ENCODE results near the gene DPH1.
A peak's percentile ranks its signal among the peaks of the same experiment; 100 is the strongest.

Gene DPH1

DNA sequence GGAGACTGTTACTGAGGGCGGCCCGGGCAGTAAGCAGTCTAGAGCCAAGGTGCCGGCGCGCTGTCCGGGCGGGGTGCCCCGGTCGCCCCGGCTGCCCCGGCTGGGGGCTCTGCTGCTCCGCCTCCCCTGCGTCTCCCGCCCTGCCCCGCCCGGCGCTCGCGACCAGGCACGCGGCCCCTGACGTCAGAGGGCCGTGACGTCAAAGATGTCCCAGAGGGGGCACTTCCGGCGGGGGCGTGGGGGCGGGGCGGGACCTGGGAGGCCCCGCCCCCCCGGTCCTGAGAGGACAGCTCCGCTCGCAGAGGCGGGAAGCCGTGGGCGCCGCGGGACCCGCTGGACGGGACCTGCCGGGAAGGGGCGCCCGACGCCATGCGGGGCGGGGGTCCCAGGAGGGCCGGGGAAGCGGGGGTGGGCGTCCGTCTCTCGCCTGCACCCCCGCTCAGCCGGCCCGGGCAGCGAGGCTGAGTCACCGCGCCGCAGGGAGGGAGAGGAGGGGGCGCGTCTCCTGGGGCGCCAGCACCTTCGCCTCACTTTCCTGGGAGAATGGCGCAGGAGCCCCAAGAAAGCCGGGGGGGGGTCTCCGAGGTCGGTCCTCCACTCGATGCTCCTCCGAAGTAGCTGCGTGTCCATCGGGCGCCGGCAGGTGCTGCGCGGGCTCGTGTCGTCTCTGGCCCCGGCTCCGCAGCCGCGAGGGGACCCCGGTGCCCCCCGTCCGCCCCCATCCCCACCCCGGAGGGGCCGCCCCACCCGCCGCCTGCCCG is 20.5 kb downstream of the DPH1 start:
- peak; percentile 73 for DNase-seq

DNA sequence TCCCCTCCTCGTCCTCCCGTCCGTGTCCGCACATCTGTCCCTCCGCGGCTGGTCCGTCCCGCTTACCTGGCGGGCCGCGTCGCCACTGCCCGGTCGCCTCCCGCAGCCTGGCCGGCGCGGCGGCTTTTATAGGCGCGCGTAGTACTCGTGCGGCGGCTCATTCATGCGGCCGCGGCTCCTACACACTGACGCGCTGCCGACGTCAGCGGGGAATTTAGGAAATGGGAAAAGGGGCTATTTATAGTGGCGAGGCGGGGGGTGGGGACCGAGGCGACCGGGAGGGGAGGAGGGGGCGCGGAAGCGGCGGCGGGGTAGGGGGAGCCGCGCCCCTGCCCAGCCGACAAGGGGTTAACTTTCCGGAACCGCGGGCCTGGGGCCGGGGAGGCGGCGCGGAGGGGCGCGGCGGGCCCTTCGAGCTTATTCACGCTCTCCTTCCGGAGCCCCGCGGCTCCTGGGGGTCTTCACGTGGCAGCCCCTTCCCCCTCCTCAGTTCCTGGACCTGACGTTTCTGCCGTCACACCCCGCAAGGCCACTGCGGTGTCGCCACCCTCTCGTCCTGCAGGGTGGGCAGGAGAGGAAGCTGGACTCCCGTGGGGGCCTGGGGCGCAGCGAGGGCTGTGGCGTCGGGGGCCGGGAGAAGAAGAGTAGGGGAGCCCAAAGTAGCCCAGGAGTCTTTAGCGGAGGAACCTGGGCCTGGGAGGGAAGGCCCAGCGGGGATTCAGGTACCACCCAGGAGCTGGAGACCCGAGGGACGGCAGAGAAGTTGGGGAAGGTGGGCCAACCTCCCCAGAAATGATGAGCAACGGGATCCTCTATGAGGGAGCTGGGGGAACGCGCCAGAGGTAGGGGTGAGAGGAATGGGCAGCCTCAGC is 21.3 kb downstream of the DPH1 start:
- no peak for DNase-seq

DNA sequence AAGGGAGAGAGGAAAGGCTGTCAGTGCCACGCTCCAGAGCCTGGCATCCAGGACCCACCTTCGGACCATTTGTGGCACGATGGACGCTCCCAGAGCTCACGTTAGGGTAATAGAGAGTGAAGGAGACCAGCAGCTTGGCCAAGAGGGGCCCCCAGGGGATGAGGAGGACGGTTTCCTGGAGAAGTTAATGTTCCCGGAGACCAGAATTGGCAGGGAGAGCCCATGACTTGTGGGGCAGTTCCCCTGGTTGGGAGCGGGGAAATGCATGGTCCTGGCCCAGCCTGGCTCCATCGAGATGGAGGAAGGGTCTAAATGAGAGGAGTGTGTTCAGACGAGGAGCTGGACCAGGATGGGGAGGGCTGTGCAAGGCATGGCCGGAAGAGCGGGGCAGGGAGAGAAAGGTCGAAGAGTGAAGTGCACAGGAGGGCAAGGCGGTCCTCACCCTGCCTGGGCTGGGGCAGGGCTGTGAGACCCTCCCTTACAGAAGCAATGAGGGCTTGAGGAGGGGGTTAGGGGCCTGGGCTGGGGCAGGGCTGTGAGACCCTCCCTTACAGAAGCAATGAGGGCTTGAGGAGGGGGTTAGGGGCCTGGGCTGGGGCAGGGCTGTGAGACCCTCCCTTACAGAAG is 22.1 kb downstream of the DPH1 start:
- DNase-seq: no peak

DNA sequence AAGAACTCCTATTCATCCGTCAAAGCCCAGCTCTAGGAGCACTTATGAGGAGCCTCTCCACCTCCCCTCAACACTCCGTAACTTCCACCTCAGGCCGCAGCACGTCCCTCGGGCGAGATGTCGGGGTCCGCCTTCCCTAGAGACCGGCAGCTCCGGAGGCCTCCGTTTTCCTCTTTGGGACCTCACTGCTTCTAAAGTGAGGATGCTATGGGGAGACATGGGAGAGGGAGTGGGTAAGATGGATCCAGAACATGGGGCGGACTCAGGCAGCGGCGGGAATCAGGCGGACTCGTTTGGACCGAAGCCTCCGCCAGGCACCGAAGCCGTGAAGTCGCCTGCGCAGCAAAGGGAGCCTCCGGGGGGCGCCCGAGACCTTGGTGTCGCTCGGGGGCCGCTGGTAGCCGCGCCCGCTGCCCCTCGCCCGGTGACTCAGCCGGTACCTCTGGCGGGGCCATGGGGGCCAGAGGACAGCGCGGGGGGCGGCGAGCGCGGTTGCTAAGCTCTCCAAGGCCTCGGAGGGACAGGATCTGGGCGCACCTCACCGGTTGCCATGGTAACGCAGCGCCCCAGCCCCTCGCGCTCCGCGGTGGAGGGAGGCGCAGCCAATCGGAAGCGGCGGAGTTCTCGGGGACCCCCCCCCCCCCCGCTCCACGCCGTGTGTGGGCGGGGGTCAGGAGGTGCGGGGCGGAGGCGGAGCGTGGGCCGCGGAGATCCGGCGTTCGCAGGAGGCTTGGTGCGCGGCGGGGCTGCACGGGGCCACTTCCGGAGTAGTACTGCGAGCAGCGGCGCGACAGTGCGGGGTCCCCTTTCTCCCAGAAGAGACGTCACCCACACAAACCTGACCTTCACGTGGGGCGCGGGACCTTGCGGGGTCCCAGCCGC is 23.7 kb downstream of the DPH1 start:
- peak; percentile 89 for DNase-seq

DNA sequence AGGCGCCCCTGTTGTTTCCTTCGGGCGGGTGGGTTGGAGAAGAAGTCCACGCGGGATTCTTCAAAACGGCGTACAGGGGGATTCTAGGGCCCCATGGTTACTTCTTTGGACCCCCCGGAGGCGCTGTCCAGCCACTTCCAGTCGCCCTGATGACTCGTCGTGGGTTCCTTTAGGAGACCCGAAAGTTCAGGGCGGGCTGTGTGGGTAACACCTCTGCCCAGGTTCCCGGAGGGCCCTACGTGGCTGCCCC is 24.2 kb downstream of the DPH1 start:
- no peak for DNase-seq

DNA sequence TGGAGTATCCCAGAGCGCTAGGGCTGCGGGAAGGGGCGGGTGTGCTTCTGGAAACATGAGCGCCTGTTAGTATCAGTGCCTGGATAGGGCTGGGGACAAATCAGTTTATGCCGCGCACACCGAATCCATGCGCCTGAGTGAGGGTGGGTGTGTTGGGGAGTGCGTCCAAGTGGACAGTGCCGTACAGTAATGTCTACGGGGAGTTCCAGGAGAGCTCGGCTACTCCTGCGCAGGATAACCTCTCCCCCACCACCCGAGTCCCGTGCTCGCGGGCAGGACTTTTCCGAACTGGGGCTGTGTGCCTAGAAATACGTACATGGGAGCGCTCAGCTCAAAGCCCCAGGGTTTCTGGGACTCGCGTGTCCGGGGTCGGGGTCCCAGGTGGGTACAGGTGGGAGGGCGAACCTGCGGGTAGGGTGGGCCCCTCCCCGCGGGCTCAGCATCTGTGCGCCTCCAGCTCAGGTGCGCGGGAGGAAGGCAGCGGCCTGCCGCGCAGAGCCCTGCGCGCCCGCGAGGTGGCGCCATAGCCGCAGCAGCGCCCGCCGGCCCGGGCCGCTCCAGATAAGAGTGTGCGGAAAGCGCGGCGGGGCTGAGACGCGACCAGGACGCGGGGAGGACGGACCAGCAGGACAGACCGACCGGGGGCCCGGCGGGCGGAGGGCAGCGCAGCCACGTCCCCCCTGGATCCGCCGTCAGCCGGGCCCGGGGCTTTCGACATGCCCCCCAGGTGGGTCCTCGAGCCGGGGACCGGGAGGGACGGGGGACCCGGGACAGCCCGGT is 24.7 kb downstream of the DPH1 start, which contains the start of gene HIC1:
TSS of gene HIC1 (plus strand) at position 592 of the 780 bp plus-strand sequence. CDS start 1,588 bp downstream, outside the sequence.
- DNase-seq: peak; percentile 58

DNA sequence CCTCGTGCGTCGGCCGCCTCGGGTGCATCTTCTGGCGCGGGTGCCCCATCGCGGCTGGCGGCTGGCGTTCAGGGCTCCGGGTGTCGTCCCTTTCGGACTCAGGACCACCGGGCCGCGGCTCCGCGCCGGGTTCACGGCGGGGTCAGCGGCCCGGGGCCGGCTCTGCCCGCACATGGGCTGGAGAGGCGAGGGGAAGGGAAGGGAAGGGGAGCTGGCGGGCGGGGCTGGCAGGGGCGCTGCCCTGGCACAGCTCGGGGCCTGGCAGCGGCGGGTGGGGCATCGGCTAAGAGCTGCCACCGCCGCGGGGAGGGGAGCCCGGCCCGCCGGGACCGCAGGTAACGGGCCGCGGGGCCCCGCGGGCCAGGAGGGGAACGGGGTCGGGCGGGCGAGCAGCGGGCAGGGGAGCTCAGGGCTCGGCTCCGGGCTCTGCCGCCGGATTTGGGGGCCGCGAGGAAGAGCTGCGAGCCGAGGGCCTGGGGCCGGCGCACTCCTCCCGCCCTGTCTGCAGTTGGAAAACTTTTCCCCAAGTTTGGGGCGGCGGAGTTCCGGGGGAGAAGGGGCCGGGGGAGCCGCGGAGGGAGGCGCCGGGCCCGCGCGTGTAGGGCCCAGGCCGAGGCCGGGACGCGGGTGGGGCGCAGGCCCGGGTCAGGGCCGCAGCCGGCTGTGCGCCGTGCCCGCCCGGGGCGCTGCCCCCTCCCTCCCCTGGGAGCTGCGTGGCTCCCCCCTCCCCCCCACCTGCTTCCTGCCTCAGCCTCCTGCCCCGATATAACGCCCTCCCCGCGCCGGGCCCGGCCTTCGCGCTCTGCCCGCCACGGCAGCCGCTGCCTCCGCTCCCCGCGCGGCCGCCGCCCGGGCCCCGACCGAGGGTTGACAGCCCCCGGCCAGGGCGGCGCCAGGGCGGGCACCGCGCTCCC is 25.6 kb downstream of the DPH1 start:
- DNase-seq: no peak

DNA sequence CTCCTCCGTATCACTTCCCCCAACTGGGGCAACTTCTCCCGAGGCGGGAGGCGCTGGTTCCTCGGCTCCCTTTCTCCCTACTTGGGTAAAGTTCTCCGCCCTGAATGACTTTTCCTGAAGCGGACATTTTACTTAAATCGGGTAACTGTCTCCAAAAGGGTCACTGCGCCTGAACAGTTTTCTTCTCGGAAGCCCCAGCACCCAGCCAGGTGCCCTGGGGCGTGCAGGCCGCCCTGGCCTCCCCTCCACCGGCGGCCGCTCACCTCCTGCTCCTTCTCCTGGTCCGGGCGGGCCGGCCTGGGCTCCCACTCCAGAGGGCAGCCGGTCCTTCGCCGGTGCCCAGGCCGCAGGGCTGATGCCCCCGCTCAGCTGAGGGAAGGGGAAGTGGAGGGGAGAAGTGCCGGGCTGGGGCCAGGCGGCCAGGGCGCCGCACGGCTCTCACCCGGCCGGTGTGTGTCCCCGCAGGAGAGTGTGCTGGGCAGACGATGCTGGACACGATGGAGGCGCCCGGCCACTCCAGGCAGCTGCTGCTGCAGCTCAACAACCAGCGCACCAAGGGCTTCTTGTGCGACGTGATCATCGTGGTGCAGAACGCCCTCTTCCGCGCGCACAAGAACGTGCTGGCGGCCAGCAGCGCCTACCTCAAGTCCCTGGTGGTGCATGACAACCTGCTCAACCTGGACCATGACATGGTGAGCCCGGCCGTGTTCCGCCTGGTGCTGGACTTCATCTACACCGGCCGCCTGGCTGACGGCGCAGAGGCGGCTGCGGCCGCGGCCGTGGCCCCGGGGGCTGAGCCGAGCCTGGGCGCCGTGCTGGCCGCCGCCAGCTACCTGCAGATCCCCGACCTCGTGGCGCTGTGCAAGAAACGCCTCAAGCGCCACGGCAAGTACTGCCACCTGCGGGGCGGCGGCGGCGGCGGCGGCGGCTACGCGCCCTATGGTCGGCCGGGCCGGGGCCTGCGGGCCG is 26.5 kb downstream of the DPH1 start:
- no peak for DNase-seq

DNA sequence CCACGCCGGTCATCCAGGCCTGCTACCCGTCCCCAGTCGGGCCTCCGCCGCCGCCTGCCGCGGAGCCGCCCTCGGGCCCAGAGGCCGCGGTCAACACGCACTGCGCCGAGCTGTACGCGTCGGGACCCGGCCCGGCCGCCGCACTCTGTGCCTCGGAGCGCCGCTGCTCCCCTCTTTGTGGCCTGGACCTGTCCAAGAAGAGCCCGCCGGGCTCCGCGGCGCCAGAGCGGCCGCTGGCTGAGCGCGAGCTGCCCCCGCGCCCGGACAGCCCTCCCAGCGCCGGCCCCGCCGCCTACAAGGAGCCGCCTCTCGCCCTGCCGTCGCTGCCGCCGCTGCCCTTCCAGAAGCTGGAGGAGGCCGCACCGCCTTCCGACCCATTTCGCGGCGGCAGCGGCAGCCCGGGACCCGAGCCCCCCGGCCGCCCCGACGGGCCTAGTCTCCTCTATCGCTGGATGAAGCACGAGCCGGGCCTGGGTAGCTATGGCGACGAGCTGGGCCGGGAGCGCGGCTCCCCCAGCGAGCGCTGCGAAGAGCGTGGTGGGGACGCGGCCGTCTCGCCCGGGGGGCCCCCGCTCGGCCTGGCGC is 27.3 kb downstream of the DPH1 start:
- no peak for DNase-seq

DNA sequence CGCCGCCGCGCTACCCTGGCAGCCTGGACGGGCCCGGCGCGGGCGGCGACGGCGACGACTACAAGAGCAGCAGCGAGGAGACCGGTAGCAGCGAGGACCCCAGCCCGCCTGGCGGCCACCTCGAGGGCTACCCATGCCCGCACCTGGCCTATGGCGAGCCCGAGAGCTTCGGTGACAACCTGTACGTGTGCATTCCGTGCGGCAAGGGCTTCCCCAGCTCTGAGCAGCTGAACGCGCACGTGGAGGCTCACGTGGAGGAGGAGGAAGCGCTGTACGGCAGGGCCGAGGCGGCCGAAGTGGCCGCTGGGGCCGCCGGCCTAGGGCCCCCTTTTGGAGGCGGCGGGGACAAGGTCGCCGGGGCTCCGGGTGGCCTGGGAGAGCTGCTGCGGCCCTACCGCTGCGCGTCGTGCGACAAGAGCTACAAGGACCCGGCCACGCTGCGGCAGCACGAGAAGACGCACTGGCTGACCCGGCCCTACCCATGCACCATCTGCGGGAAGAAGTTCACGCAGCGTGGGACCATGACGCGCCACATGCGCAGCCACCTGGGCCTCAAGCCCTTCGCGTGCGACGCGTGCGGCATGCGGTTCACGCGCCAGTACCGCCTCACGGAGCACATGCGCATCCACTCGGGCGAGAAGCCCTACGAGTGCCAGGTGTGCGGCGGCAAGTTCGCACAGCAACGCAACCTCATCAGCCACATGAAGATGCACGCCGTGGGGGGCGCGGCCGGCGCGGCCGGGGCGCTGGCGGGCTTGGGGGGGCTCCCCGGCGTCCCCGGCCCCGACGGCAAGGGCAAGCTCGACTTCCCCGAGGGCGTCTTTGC is 28.0 kb downstream of the DPH1 start:
- DNase-seq: no peak

DNA sequence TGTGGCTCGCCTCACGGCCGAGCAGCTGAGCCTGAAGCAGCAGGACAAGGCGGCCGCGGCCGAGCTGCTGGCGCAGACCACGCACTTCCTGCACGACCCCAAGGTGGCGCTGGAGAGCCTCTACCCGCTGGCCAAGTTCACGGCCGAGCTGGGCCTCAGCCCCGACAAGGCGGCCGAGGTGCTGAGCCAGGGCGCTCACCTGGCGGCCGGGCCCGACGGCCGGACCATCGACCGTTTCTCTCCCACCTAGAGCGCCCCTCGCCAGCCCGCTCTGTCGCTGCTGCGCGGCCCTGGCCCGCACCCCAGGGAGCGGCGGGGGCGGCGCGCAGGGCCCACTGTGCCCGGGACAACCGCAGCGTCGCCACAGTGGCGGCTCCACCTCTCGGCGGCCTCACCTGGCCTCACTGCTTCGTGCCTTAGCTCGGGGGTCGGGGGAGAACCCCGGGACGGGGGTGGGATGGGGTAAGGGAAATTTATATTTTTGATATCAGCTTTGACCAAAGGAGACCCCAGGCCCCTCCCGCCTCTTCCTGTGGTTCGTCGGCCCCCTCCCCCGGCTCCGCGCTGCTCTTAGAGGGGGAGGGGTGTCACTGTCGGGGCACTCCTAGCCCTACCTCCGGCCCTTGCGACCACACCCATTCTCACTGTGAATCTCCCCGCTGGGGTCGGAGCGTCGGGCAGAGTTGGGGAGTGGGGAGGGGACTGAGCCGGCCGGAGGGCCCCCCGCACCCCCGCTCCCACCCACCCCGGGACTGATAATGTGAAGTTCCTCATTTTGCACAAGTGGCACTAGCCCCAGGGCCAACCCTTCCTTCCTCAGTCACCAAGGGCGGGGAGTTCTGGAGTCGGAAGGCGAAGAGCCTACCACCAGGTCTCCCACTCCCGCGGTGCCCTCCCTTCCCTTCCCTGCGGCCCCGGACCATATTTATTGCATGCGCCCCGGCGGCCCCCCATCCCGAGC is 28.9 kb downstream of the DPH1 start:
- peak; percentile 29 for DNase-seq

DNA sequence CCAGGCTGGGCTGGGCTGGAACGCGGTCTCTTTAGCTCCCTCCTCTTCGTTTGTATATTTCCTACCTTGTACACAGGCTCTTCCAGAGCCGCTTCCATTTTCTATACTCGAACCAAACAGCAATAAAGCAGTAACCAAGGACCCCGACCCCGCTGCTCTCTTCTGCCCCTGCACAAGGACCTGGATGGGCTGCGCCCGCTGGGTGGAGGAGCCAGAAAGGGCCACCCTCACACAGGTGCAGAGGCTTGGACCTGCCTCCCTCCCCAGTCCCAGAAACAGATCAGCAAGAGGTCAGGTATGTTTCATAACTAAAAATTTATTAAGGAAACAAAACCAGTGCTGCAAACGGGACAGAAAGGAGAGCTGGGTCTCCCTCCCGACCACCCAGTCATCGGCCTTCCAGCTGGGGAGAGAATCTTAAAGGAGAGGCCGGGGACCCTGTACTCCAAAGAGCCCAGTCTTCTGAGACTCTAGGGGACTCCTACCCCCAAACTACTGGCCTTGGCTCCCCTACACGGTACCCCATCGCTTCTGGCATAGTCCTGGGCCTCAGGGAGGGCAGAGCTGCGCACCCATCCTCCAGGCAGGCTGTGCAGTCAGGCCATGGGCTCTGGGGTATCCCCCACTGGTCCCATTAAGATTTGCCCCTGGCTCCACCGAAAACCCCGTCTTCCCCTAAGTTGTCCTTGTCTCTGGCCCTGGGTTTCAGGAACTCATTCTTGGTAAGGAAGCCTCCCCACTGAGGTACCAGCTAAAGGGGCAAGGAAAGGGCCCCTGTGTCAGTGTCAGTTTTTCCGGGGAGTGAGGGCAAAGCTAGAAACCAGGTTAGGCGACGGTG is 29.8 kb downstream of the DPH1 start:
- DNase-seq: no peak

DNA sequence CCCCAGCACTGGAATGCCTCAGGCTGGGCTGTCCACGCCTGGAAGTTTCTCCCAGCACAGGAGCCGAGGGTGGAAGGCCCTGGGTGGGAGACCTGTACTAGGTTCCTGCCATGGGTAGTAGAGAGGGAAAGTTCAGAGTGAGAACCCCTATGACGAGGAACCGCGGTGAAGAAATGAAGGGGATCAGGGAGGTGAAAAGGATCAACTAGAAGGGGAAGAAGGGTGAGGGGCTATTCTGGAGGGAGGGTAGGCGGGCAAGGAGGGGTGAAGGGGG is 30.4 kb downstream of the DPH1 start:
- DNase-seq: no peak

DNA sequence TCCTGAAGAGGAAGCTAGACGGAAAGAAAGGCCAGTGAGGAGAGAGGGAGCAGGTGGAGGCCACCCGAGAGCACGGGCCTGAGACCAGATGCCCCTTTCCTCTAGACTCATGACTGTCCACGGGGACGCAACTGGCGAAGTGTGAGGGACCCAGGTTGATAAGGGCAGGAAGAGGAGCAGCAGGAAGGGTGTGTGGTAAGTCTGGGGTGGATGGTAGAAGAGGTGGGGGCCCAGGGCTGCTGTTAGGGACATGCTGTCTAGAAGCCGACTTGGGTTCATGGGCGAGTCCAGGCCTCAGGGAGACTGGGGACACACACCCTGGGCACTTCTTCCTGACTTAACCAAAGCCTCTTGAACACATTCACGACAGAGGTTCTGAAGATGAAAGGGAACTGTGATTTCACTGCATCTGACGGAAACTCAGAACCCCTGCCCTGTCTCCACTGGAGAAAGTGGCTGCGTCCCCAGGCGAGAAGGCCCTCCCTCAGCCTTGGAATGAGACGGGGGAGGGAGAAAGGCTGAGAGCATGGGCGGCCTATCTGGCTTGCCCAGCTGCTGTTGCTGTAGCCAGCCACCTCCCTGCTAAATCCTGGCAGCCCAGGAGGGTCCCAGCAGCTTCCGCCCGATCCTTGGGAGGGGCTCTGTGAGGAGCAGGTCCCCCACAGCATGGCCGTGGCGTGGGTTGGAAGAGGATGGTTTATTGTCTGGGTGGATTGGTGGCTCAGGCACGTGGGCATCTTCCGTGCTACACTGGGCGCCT is 30.9 kb downstream of the DPH1 start:
- no peak for DNase-seq

DNA sequence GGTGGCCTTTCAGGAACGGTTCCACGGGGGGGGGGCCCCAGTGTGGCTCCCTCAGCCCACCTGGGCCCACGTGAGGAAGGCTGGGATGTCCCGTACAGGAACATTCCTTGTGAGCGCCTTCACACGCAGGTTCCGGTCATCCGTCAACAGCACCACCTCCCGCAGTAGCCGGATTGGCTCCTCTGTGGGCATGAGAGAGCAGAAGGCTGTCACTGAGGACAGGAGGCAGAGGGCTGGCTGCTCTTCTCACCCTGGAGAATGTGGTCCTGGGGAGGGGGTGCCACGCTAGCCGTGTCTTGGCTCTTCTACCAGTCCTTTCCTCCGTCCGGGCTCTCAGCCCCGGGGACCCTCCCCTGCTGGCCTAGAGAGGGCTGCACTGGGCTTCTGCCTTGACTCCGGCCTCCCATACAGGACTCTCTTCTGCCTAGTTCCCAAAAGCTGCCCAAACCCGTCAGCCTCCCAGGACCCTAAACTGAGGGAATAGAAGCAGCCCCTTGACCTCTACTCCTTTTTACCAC is 31.5 kb downstream of the DPH1 start:
- no peak for DNase-seq
